Fibroblast of skin of right biceps (primary cell): ENCODE measurements around the gene TULP1.
A peak's percentile ranks its signal among the peaks of the same experiment; 100 is the strongest.

Experiments used
- DNase-seq: peaks from one replicate; pipeline ENCODE4 v3.0.0-alpha.2; 2013

Gene TULP1

GRCh38 chr6:35481226-35481625, 31.5 kb downstream of the TULP1 start:
- DNase-seq = no peak

GRCh38 chr6:35480176-35480575, 32.5 kb downstream of the TULP1 start:
- no peak for DNase-seq

GRCh38 chr6:35478259-35478658, 34.4 kb downstream of the TULP1 start:
- no peak for DNase-seq

GRCh38 chr6:35477551-35478179, 35.0 kb downstream of the TULP1 start:
- no peak for DNase-seq

GRCh38 chr6:35477028-35477427, 35.7 kb downstream of the TULP1 start:
- DNase-seq = no peak

- no peak for DNase-seq
These were observed 36.7 kb downstream of the TULP1 start for GRCh38 chr6:35476004-35476403.

- no peak for DNase-seq
These were observed 37.1 kb downstream of the TULP1 start for GRCh38 chr6:35475573-35475972.

- no peak for DNase-seq
These were observed 37.6 kb downstream of the TULP1 start for GRCh38 chr6:35474942-35475570.

- no peak for DNase-seq
These were observed 38.4 kb downstream of the TULP1 start for GRCh38 chr6:35474131-35474941.

GRCh38 chr6:35473850-35474130, 38.9 kb downstream of the TULP1 start:
- DNase-seq = no peak

- no peak for DNase-seq
These were observed 39.4 kb downstream of the TULP1 start for GRCh38 chr6:35473075-35473849.

GRCh38 chr6:35471836-35472345, 40.8 kb downstream of the TULP1 start:
- no peak for DNase-seq

- no peak for DNase-seq
These were observed 42.0 kb downstream of the TULP1 start for GRCh38 chr6:35470663-35471120.

GRCh38 chr6:35469751-35470662, 42.7 kb downstream of the TULP1 start:
- DNase-seq = no peak

GRCh38 chr6:35468980-35469750, 43.5 kb downstream of the TULP1 start:
- DNase-seq = no peak

GRCh38 chr6:35468181-35468979, 44.3 kb downstream of the TULP1 start, which contains the start of gene RPL10A:
RPL10A (plus strand) TSS chr6:35468401; CDS start chr6:35468435, 34 bp downstream.
- DNase-seq = peak; percentile 97

GRCh38 chr6:35465646-35466045, 47.0 kb downstream of the TULP1 start:
- no peak for DNase-seq

- no peak for DNase-seq
These were observed 49.4 kb downstream of the TULP1 start for GRCh38 chr6:35463292-35463691.

GRCh38 chr6:35461270-35461669, 51.4 kb downstream of the TULP1 start:
- no peak for DNase-seq

GRCh38 chr6:35457907-35458306, 54.8 kb downstream of the TULP1 start:
- no peak for DNase-seq
